ENCODE results near the gene ADORA2B.

The ADORA2B gene

GRCh38 chr17:16023881-16024280, 79.0 kb downstream of the ADORA2B start:
- no peak overlapping the region for H2AFZ ChIP-seq (ENCODE audit: low read length)
- H3K9me2 ChIP-seq (ENCODE audit: low read depth, low read length) = no peaks in the 10 kb centered on the region
- H3K36me3 ChIP-seq (ENCODE audit: insufficient read depth, low read length) = peaks cover 94% of the 10 kb centered on the region
- H3K4me3 ChIP-seq (ENCODE audit: low read depth, low read length, poor library complexity, severe bottlenecking) = no peak overlapping the region
- no peaks in the 10 kb centered on the region for H3K4me1 ChIP-seq (ENCODE audit: insufficient read depth, low read length, severe bottlenecking)
- TF ChIP-seq CTCF (IDR thresholded peaks at IDR 0.05; ENCODE audit: low read length) = no peak
- TF ChIP-seq EZH2 (IDR thresholded peaks at IDR 0.05; ENCODE audit: borderline replicate concordance, low read length) = no peak
- H3K9me3 ChIP-seq (ENCODE audit: low read length) = no peaks in the 10 kb centered on the region
- no peaks in the 10 kb centered on the region for H3K79me2 ChIP-seq (ENCODE audit: insufficient read depth, low read length)
- H3K9ac ChIP-seq (ENCODE audit: low read length) = no peak overlapping the region
- no peaks in the 10 kb centered on the region for H4K20me1 ChIP-seq (ENCODE audit: insufficient read depth, low read length)
- H3K4me2 ChIP-seq (ENCODE audit: low read length) = no peak overlapping the region
- no peak overlapping the region for H3K27ac ChIP-seq (ENCODE audit: low read depth, low read length, poor library complexity, severe bottlenecking)
- no peaks in the 10 kb centered on the region for H3F3A ChIP-seq (ENCODE audit: insufficient read depth, low read length)
- no peaks in the 10 kb centered on the region for H3K27me3 ChIP-seq (ENCODE audit: insufficient read depth, low read length)

GRCh38 chr17:16025202-16025601, 80.3 kb downstream of the ADORA2B start:
- no peaks in the 10 kb centered on the region for H4K20me1 ChIP-seq (ENCODE audit: insufficient read depth, low read length)

More at GRCh38 chr17:16025202-16025601, 80.3 kb downstream of the ADORA2B start:
- Histone ChIP-seq H3K27me3 (ENCODE audit: insufficient read depth, low read length) (no peaks in the 10 kb centered on the region), H3K79me2 (ENCODE audit: insufficient read depth, low read length) (no peaks in the 10 kb centered on the region), H3K27ac (ENCODE audit: low read depth, low read length, poor library complexity, severe bottlenecking) (no peak overlapping the region), H3K4me2 (ENCODE audit: low read length) (no peak overlapping the region), H3K9ac (ENCODE audit: low read length) (no peak overlapping the region), H2AFZ (ENCODE audit: low read length) (no peak overlapping the region), H3K9me3 (ENCODE audit: low read length) (no peaks in the 10 kb centered on the region), H3K9me2 (ENCODE audit: low read depth, low read length) (no peaks in the 10 kb centered on the region), H3K4me1 (ENCODE audit: insufficient read depth, low read length, severe bottlenecking) (no peaks in the 10 kb centered on the region), H3K4me3 (ENCODE audit: low read depth, low read length, poor library complexity, severe bottlenecking) (no peak overlapping the region), H3K36me3 (ENCODE audit: insufficient read depth, low read length) (peaks cover 94% of the 10 kb centered on the region), H3F3A (ENCODE audit: insufficient read depth, low read length) (no peaks in the 10 kb centered on the region)
- TF ChIP-seq EZH2 (IDR thresholded peaks at IDR 0.05; ENCODE audit: borderline replicate concordance, low read length) (no peak), CTCF (IDR thresholded peaks at IDR 0.05; ENCODE audit: low read length) (no peak)

All from OCI-LY1 (cell line).